Activated CD8-positive, alpha-beta memory T cell treated with anti-CD3 and anti-CD28 coated beads, Interleukin-2, amount 50 U/mL, for 4 hours (primary cell): ENCODE measurements around the gene ABCF2.

Experiments
- DNase-seq: peaks from one replicate; pipeline ENCODE4 v3.0.0-alpha.2; 2020

Gene ABCF2

GRCh38 chr7:151226875-151227782 is at the start of gene ABCF2:
Gene ABCF2 (minus strand): TSS chr7:151227205. CDS start chr7:151226458, 747 bp downstream.
- peak; percentile 99 for DNase-seq

- DNase-seq, result no peak
Observed at GRCh38 chr7:151275813-151276577, 49.0 kb upstream of the ABCF2 start.

- no peak for DNase-seq
Observed at GRCh38 chr7:151274936-151275812, 48.2 kb upstream of the ABCF2 start.

- no peak for DNase-seq
Observed at GRCh38 chr7:151274396-151274795, 47.4 kb upstream of the ABCF2 start.

- DNase-seq, result no peak
Observed at GRCh38 chr7:151273651-151274390, 46.8 kb upstream of the ABCF2 start.

GRCh38 chr7:151272877-151273276 is 45.9 kb upstream of the ABCF2 start:
- no peak for DNase-seq

GRCh38 chr7:151272405-151272804 is 45.4 kb upstream of the ABCF2 start:
- DNase-seq, result no peak

- no peak for DNase-seq
Observed at GRCh38 chr7:151271699-151272355, 44.8 kb upstream of the ABCF2 start.

GRCh38 chr7:151269511-151269910 is 42.5 kb upstream of the ABCF2 start:
- DNase-seq, result no peak

GRCh38 chr7:151265351-151265931 is 38.4 kb upstream of the ABCF2 start:
- no peak for DNase-seq

- no peak for DNase-seq
Observed at GRCh38 chr7:151264615-151265014, 37.6 kb upstream of the ABCF2 start.

- DNase-seq, result no peak
Observed at GRCh38 chr7:151261529-151261928, 34.5 kb upstream of the ABCF2 start.

GRCh38 chr7:151260883-151261282 is 33.9 kb upstream of the ABCF2 start:
- no peak for DNase-seq

GRCh38 chr7:151260471-151260870 is 33.5 kb upstream of the ABCF2 start:
- DNase-seq, result no peak

- DNase-seq, result no peak
Observed at GRCh38 chr7:151257990-151258389, 31.0 kb upstream of the ABCF2 start.

GRCh38 chr7:151256410-151257045 is 29.5 kb upstream of the ABCF2 start:
- DNase-seq, result no peak

- no peak for DNase-seq
Observed at GRCh38 chr7:151255390-151255789, 28.4 kb upstream of the ABCF2 start.

GRCh38 chr7:151254851-151255250 is 27.8 kb upstream of the ABCF2 start:
- DNase-seq, result no peak

- DNase-seq, result no peak
Observed at GRCh38 chr7:151254316-151254715, 27.3 kb upstream of the ABCF2 start.

GRCh38 chr7:151252961-151253711 is 26.1 kb upstream of the ABCF2 start:
- DNase-seq, result no peak
